Vagina (tissue), 2 donors: ENCODE results near the gene DGKE.

Experiments used
- POLR2A ChIP-seq, 2 donors: fragments of 450-650 bp; IDR thresholded peaks; one replicate each; pipeline ENCODE4 v1.6.1; 2017; ENCODE audit warnings: antibody characterized with exemption in 2 of 2, mild to moderate bottlenecking in 2 of 2, moderate library complexity in 2 of 2
- POLR2AphosphoS5 ChIP-seq, 2 donors: sonication (generic); formaldehyde crosslinking; IDR thresholded peaks; one replicate each; pipeline ENCODE4 v1.9.0; 2017; ENCODE audit warnings: antibody characterized with exemption in 2 of 2, mild to moderate bottlenecking in 2 of 2, low read depth in 1 of 2; ENCODE audit not compliant: insufficient read depth in 1 of 2
- TF ChIP-seq, protein P1 (sequence below), 3 experiments: fragments of 450-650 bp in 2 of 3; fragments of 200-600 bp in 1 of 3; sonication (generic) in 1 of 3; IDR thresholded peaks; one replicate each; pipeline ENCODE4 v1.5.1; 2017 to 2019; ENCODE audit warnings: antibody characterized with exemption in 3 of 3, mild to moderate bottlenecking in 2 of 3, moderate library complexity in 2 of 3

- TF ChIP-seq, protein P1, sequence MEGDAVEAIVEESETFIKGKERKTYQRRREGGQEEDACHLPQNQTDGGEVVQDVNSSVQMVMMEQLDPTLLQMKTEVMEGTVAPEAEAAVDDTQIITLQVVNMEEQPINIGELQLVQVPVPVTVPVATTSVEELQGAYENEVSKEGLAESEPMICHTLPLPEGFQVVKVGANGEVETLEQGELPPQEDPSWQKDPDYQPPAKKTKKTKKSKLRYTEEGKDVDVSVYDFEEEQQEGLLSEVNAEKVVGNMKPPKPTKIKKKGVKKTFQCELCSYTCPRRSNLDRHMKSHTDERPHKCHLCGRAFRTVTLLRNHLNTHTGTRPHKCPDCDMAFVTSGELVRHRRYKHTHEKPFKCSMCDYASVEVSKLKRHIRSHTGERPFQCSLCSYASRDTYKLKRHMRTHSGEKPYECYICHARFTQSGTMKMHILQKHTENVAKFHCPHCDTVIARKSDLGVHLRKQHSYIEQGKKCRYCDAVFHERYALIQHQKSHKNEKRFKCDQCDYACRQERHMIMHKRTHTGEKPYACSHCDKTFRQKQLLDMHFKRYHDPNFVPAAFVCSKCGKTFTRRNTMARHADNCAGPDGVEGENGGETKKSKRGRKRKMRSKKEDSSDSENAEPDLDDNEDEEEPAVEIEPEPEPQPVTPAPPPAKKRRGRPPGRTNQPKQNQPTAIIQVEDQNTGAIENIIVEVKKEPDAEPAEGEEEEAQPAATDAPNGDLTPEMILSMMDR (IDR thresholded peaks at IDR 0.05) = no peak
- TF ChIP-seq POLR2AphosphoS5 (IDR thresholded peaks at IDR 0.05; ENCODE audit: insufficient read depth in 1 of 2, low read depth in 1 of 2) (no peak), POLR2A (IDR thresholded peaks at IDR 0.05) (no peak)
Measured at GRCh38 chr17:56887105-56887504, 53.2 kb downstream of the DGKE start.
